ENCODE measurements around the gene DESI1. TPM values are rescaled to one million over a fixed set of nuclear protein-coding genes. Genes with fewer than 3 reads are reported as not detected.

DESI1 gene
- total and polyA plus RNA-seq, 2 of the 13 experiments (the other 11 are each of a cell fraction or from before 2014, with no cell fraction given), result 21.6 to 29.2 TPM

- in situ Hi-C loops (cut with HindIII; ENCODE audit: extremely low pct_ligation_motif_present, low pct_unique_long_range_greater_than_20kb) (no loop called here), intact Hi-C loops (cut with micrococcal nuclease; ENCODE audit: unreplicated experiment) (no loop called here)
- BruUV-seq (replicated peaks), result no TSS peak
- TF ChIP-seq BORCS8-MEF2B (CRISPR knock-in tag; IDR thresholded peaks at IDR 0.05) (no peak), HOXA7 (CRISPR knock-in tag; IDR thresholded peaks at IDR 0.05) (no peak), ZNF776 (CRISPR knock-in tag; IDR thresholded peaks at IDR 0.05) (no peak), ZNF724P (CRISPR knock-in tag; IDR thresholded peaks at IDR 0.05; ENCODE audit: borderline replicate concordance) (no peak), CREM (IDR thresholded peaks at IDR 0.05) (no peak), CREM (CRISPR knock-in tag; IDR thresholded peaks at IDR 0.05) (no peak), DNMT1 (CRISPR knock-in tag; IDR thresholded peaks at IDR 0.05) (no peak), ZNF484 (CRISPR knock-in tag; IDR thresholded peaks at IDR 0.05; ENCODE audit: borderline replicate concordance, low read depth) (no peak), ZBTB2 (CRISPR knock-in tag; IDR thresholded peaks at IDR 0.05; ENCODE audit: low read depth) (no peak), PRDM4 (CRISPR knock-in tag; IDR thresholded peaks at IDR 0.05; ENCODE audit: borderline replicate concordance) (no peak), ZNF24 (IDR thresholded peaks at IDR 0.05) (no peak), ZNF251 (CRISPR knock-in tag; IDR thresholded peaks at IDR 0.05) (no peak), ZNF761 (CRISPR knock-in tag; conservative IDR thresholded peaks at IDR 0.05) (no peak), ATF4 (CRISPR knock-in tag; IDR thresholded peaks at IDR 0.05) (no peak), ZNF598 (CRISPR knock-in tag; IDR thresholded peaks at IDR 0.05; ENCODE audit: borderline replicate concordance) (no peak), ZNF33B (CRISPR knock-in tag; IDR thresholded peaks at IDR 0.05) (no peak), PBX2 (CRISPR knock-in tag; IDR thresholded peaks at IDR 0.05) (no peak), SRSF9 (IDR thresholded peaks at IDR 0.05; ENCODE audit: borderline replicate concordance, insufficient read depth, low read depth, low read length, poor library complexity, severe bottlenecking) (no peak)
- ATAC-seq (no peak), FAIRE-seq (no peak), DNase-seq (ENCODE audit: low spot score) (no peak)
- Histone ChIP-seq H3K4me1 (ENCODE audit: insufficient read depth, low read length) (no peaks in the 10 kb centered on the region), H3K4me3 (replicated peaks in 1 of 3; ENCODE audit: insufficient read depth in 1 of 3, low read depth in 2 of 3, low read length in 3 of 3) (no peak overlapping the region), H3K9me3 (ENCODE audit: low read length) (no peaks in the 10 kb centered on the region), H2AFZ (ENCODE audit: low read length) (no peak overlapping the region), H3K79me2 (ENCODE audit: insufficient read depth, low read length) (no peaks in the 10 kb centered on the region), H4K20me1 (ENCODE audit: insufficient read depth, low read length) (no peaks in the 10 kb centered on the region), H3K36me3 (replicated peaks in 1 of 2; ENCODE audit: control insufficient read depth in 1 of 2, insufficient read depth in 2 of 2, low read length in 2 of 2) (peaks cover 0 to 3% of the 10 kb centered on the region in 2 experiments; a peak in 2 of 5 replicates), H3K27me3 (ENCODE audit: control insufficient read depth in 1 of 2, insufficient read depth in 2 of 2, low read length in 2 of 2) (no peaks in the 10 kb centered on the region; a peak in 1 of 5 replicates), H3K27ac (ENCODE audit: extremely low read length, insufficient read depth, low read length) (no peak overlapping the region), H3K9ac (ENCODE audit: insufficient read depth, low read depth, low read length) (no peak overlapping the region), H3K4me2 (ENCODE audit: low read depth, low read length) (no peak overlapping the region)
- CTCF ChIA-PET (ENCODE audit: low intra/inter-chr PET ratio, low total read pairs), result no interaction called here
- 87% methylated on average over 5 of the region's 14 CpGs for WGBS (ENCODE audit: low lambda C conversion rate)
- POLR2A ChIA-PET, result no interaction called here
Observed at GRCh38 chr22:41571786-41572185, 49.1 kb downstream of the DESI1 start.

All from HepG2 (cell line).